A549 (cell line): ENCODE results near the gene SLIT3. TPM values are rescaled to one million over a fixed set of nuclear protein-coding genes. Genes with fewer than 3 reads are reported as not detected.

Experiments used
- ATAC-seq, 2 experiments: fragments of 200-7000 bp in 1 of 2; fragments of >200 bp in 1 of 2; cut with Nextera tagmentation in 1 of 2; cut with Tn5 transposase in 1 of 2; 3 replicates each; pipeline versions ENCODE4 v1.8.0 to v1.9.1; 2018 to 2020; ENCODE audit warnings: mild to moderate bottlenecking in 1 of 2, moderate library complexity in 1 of 2
- CTCF ChIA-PET: fragments of 300-600 bp; sonication (Branson Sonifier 250); formaldehyde crosslinking; extraction: SDS; loops from one replicate; lab custom pipeline; 2021; ENCODE audit warnings: antibody characterized with exemption, inconsistent platforms; lab: Yijun Ruan, JAX
- POLR2A ChIA-PET: fragments of 350-600 bp; formaldehyde crosslinking; extraction: SDS; loops from one replicate; lab custom pipeline; 2021; ENCODE audit warnings: antibody characterized with exemption, inconsistent platforms; lab: Yijun Ruan, JAX
- DNase-seq, 2 experiments: peaks; one replicate each; pipeline versions ENCODE4 v3.0.0 to v3.0.0-alpha.2; 2011 to 2016; ENCODE audit warnings: low read depth in 1 of 2, low spot score in 1 of 2
- FAIRE-seq: peaks from 2 replicates; lab custom pipeline; 2011; peaks lifted over from hg19 to GRCh38; lab: Jason Lieb, UNC
- H3K27ac ChIP-seq, 2 experiments: fragments of >200 bp; sonication (Bioruptor Twin); formaldehyde crosslinking; 3 replicates each; pipeline ENCODE4 v1.5.1; 2016 to 2017
- H3K4me1 ChIP-seq: fragments of >200 bp; sonication (Bioruptor Twin); formaldehyde crosslinking; 3 replicates; pipeline ENCODE4 v1.6.1; 2016
- H3K4me2 ChIP-seq: fragments of >200 bp; sonication (Bioruptor Twin); formaldehyde crosslinking; 3 replicates; pipeline ENCODE4 v1.6.1; 2016
- H3K4me3 ChIP-seq: fragments of >200 bp; sonication (Bioruptor Twin); formaldehyde crosslinking; 3 replicates; pipeline ENCODE4 v1.5.1; 2016
- H3K9me3 ChIP-seq: fragments of >200 bp; sonication (Bioruptor Twin); formaldehyde crosslinking; 3 replicates; pipeline ENCODE4 v1.6.1; 2016
- CBX2 ChIP-seq: fragments of 200-600 bp; sonication (generic); IDR thresholded peaks from 2 replicates; pipeline ENCODE4 v1.6.1; 2016; ENCODE audit warnings: low read depth, mild to moderate bottlenecking, borderline replicate concordance
- CEBPB ChIP-seq, 2 experiments: fragments of >200 bp in 1 of 2; sonication (Bioruptor Twin) in 1 of 2; formaldehyde crosslinking in 1 of 2; IDR thresholded peaks; 2 replicates each; pipeline ENCODE4 v1.6.1; 2012 to 2016
- CHD2 ChIP-seq: fragments of 150-350 bp; IDR thresholded peaks from 2 replicates; pipeline ENCODE4 v1.6.1; 2014; ENCODE audit warnings: low read length; ENCODE audit not compliant: partially characterized antibody
- EHF ChIP-seq: fragments of 250-450 bp; sonication (Bioruptor Pico); IDR thresholded peaks from 2 replicates; pipeline ENCODE4 v1.5.0; 2020; ENCODE audit warnings: mild to moderate bottlenecking
- EHMT2 ChIP-seq: fragments of 200-600 bp; sonication (generic); IDR thresholded peaks from 2 replicates; pipeline ENCODE4 v1.6.1; 2016; ENCODE audit warnings: antibody characterized with exemption, low read depth, mild to moderate bottlenecking, moderate library complexity
- EP300 ChIP-seq, 2 experiments: fragments of >200 bp; sonication (Bioruptor Twin); formaldehyde crosslinking; IDR thresholded peaks; 2 replicates in 1 of 2; 3 replicates in 1 of 2; pipeline ENCODE4 v1.6.1; 2016 to 2017
- FOSB ChIP-seq: fragments of 250-450 bp; sonication (Bioruptor Pico); IDR thresholded peaks from 2 replicates; pipeline ENCODE4 v1.5.0; 2020; ENCODE audit warnings: mild to moderate bottlenecking, moderate library complexity
- FOSL2 ChIP-seq, 2 experiments: fragments of 450-650 bp in 1 of 2; fragments of >200 bp in 1 of 2; sonication (Bioruptor Twin) in 1 of 2; formaldehyde crosslinking; IDR thresholded peaks; 2 replicates each; pipeline versions ENCODE4 v1.5.0 to v1.6.1; 2016 to 2020; ENCODE audit warnings: mild to moderate bottlenecking in 1 of 2, moderate library complexity in 1 of 2
- GATA3 ChIP-seq: IDR thresholded peaks from 2 replicates; pipeline ENCODE4 v1.6.1; 2012; ENCODE audit warnings: borderline replicate concordance
- HDAC2 ChIP-seq: fragments of 200-600 bp; sonication (generic); IDR thresholded peaks from 2 replicates; pipeline ENCODE4 v1.6.1; 2016
- HEYL ChIP-seq: fragments of 250-450 bp; sonication (Bioruptor Pico); IDR thresholded peaks from 2 replicates; pipeline ENCODE4 v1.8.0; 2021; ENCODE audit warnings: mild to moderate bottlenecking, moderate library complexity
- HOXA7 ChIP-seq: fragments of 250-450 bp; sonication (Bioruptor Pico); IDR thresholded peaks from 2 replicates; pipeline ENCODE4 v1.5.0; 2020; ENCODE audit warnings: mild to moderate bottlenecking, moderate library complexity
- HOXB13 ChIP-seq: fragments of 250-450 bp; sonication (Bioruptor Pico); IDR thresholded peaks from 2 replicates; pipeline ENCODE4 v1.5.0; 2020; ENCODE audit warnings: low read depth, mild to moderate bottlenecking, moderate library complexity
- KDM1A ChIP-seq: fragments of 200-600 bp; sonication (generic); IDR thresholded peaks from 2 replicates; pipeline ENCODE4 v1.6.1; 2016; ENCODE audit warnings: low read depth, mild to moderate bottlenecking
- KDM5A ChIP-seq: fragments of 200-600 bp; sonication (generic); IDR thresholded peaks from 2 replicates; pipeline ENCODE4 v1.6.1; 2016; ENCODE audit warnings: antibody characterized with exemption, mild to moderate bottlenecking
- MAFK ChIP-seq: fragments of 450-650 bp; IDR thresholded peaks from 2 replicates; pipeline ENCODE4 v1.6.1; 2014; ENCODE audit not compliant: partially characterized antibody
- MAZ ChIP-seq: fragments of 150-350 bp; IDR thresholded peaks from 2 replicates; pipeline ENCODE4 v1.6.1; 2014; ENCODE audit warnings: antibody characterized with exemption, low read depth, low read length, borderline replicate concordance
- NFE2L2 ChIP-seq: fragments of 150-350 bp; conservative IDR thresholded peaks from 2 replicates; pipeline ENCODE4 v1.6.1; 2014; ENCODE audit warnings: low read length
- PHF8 ChIP-seq: fragments of 200-600 bp; sonication (generic); IDR thresholded peaks from 2 replicates; pipeline ENCODE4 v1.6.1; 2016; ENCODE audit warnings: low read depth, mild to moderate bottlenecking, antibody characterized with exemption, moderate library complexity, borderline replicate concordance
- RNF2 ChIP-seq: fragments of 200-600 bp; sonication (generic); IDR thresholded peaks from 2 replicates; pipeline ENCODE4 v1.6.1; 2016; ENCODE audit warnings: low read depth, mild to moderate bottlenecking, antibody characterized with exemption, moderate library complexity, borderline replicate concordance
- TFCP2L1 ChIP-seq: fragments of 250-450 bp; sonication (Bioruptor Pico); IDR thresholded peaks from 2 replicates; pipeline ENCODE4 v1.5.0; 2021; ENCODE audit warnings: mild to moderate bottlenecking
- TP53 ChIP-seq: fragments of 250-450 bp; sonication (Bioruptor Pico); IDR thresholded peaks from 2 replicates; pipeline ENCODE4 v1.5.0; 2021; ENCODE audit warnings: mild to moderate bottlenecking, moderate library complexity
- ZFP36 ChIP-seq: fragments of 450-650 bp; IDR thresholded peaks from 2 replicates; pipeline ENCODE4 v1.6.1; 2014; ENCODE audit warnings: borderline replicate concordance; ENCODE audit not compliant: partially characterized antibody
- WGBS: methylation state at CpG from one replicate; pipeline ENCODE4 v1.1.6; 2017; ENCODE audit errors: missing lambda C conversion rate; 5-methylcytosine and 5-hydroxymethylcytosine counted together
- polyA plus RNA-seq, 4 experiments: library from polyadenylated mRNA; depleted of rRNA in 3 of 4; stranded (reverse); fragments of >200 nt; fragmentation: RNase III in 1 of 4; extraction: RNeasy Plus Mini Kit Qiagen cat#74134 plus additional on column Dnase treatment in 1 of 4; gene quantifications; 2 replicates in 3 of 4; 3 replicates in 1 of 4; pipeline ENCODE4 v1.2.3, GENCODE V29; 2011 to 2017
- TF ChIP-seq, protein P1 (sequence below): fragments of >200 bp; sonication (Bioruptor Twin); formaldehyde crosslinking; IDR thresholded peaks from 2 replicates; pipeline ENCODE4 v1.6.1; 2016
- TF ChIP-seq, protein P2 (sequence below): fragments of 250-450 bp; sonication (Bioruptor Pico); IDR thresholded peaks from 2 replicates; pipeline ENCODE4 v1.5.0; 2021; ENCODE audit warnings: mild to moderate bottlenecking, moderate library complexity, borderline replicate concordance
- TF ChIP-seq, protein P3 (sequence below): fragments of 450-650 bp; IDR thresholded peaks from 2 replicates; pipeline ENCODE4 v1.6.1; 2014; ENCODE audit warnings: antibody characterized with exemption

Gene SLIT3
- polyA plus RNA-seq, 2 of the 4 experiments (the other 2 are of a cell fraction): 12.7 to 22.9 TPM

DNA sequence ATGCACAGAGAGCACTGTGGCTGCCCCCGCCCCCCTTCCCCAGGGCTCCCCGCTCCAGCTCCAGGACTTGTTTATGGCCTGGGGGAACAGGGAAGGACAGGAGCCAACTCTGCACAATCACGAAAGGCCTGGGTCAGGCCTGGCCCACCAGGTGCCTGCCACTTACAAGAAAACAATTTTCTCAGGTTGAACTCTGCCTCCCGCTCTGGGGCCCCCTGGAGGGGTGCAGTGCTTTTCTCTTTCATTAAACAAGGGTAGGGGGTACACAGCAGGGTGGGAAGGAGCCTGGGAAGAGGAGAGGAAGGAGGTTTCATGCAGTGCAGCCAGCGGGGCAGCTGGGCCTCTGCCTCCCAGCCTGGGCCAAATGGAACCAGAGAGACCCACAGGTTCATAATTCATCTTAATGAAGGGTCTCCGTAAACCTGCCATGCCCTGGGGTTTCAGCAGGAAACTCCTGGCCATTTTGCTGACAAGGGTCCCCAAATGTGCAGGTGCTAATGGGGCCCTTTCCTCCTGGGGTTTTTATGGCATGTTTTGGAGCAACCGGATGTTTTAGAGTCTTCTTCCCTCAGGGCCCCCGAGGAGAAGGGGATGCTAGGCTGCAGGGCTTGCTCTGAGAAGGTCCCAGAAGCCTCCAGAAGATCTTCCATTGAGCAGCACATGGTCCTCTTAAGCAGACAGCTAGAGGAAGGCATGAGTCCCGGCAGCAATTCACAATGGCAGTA lies 219.8 kb downstream of the SLIT3 start:
- no peaks in the 10 kb centered on the region for H3K9me3 ChIP-seq
- CTCF ChIA-PET: interaction anchor here (0.9 kb wide), 1 partner anchor 11 kb away, joined by 3 read pairs; no protein-coding TSS in a partner anchor
- H3K27ac ChIP-seq: peak overlapping the region in 1 of 2 experiments; percentile 28; a peak in 1 of 6 replicates
- ATAC-seq: no peak
- H3K4me1 ChIP-seq: no peaks in the 10 kb centered on the region
- DNase-seq: no peak
- no peak for FAIRE-seq
- H3K4me2 ChIP-seq: no peak overlapping the region
- H3K4me3 ChIP-seq: no peak overlapping the region
- WGBS: 86% methylated on average over 9 of the region's 9 CpGs
- TF ChIP-seq FOSL2 (IDR thresholded peaks at IDR 0.05): no peak
- no peak for TF ChIP-seq FOSL2 (CRISPR knock-in tag; IDR thresholded peaks at IDR 0.05)
- TF ChIP-seq RNF2: no peak
- TF ChIP-seq HDAC2: no peak
- TF ChIP-seq GATA3: no peak
- TF ChIP-seq EP300 (IDR thresholded peaks at IDR 0.05): no peak
- POLR2A ChIA-PET: no interaction called here

- TF ChIP-seq MAZ (no peak), TFCP2L1 (CRISPR knock-in tag) (no peak), EHMT2 (no peak)
- TF ChIP-seq, protein P1, sequence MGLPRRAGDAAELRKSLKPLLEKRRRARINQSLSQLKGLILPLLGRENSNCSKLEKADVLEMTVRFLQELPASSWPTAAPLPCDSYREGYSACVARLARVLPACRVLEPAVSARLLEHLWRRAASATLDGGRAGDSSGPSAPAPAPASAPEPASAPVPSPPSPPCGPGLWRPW: no peak
- TF ChIP-seq, all 56 proteins: peak for 0
Measured at GRCh38 chr5:169080448-169080911, 220.5 kb downstream of the SLIT3 start.

DNA sequence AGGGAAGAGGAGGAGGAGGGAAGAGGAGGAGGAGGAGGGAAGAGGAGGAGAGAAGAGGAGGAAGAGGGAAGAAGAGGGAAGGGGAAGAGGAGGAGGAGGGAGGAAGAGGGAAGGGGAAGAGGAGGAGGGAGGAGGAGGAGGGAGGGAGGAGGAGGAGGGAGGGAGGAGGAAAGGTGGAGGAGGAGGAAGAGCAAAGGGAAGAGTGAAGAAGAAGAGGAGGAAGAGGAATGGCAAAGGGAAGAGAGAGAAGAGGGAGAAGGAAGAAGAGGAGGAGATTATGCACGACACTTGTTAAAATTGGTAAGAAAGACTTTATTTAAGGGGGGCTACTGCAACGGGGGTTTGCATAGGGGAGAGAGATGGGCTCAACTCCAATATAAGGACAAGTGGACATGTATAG lies 221.2 kb downstream of the SLIT3 start:
- 73% methylated on average over 2 of the region's 2 CpGs for WGBS
- Histone ChIP-seq H3K4me1 (no peaks in the 10 kb centered on the region), H3K27ac (no peak overlapping the region), H3K4me3 (no peak overlapping the region), H3K9me3 (no peaks in the 10 kb centered on the region), H3K4me2 (no peak overlapping the region)
- ATAC-seq (no peak), DNase-seq (no peak), FAIRE-seq (no peak)
- TF ChIP-seq, protein P2, sequence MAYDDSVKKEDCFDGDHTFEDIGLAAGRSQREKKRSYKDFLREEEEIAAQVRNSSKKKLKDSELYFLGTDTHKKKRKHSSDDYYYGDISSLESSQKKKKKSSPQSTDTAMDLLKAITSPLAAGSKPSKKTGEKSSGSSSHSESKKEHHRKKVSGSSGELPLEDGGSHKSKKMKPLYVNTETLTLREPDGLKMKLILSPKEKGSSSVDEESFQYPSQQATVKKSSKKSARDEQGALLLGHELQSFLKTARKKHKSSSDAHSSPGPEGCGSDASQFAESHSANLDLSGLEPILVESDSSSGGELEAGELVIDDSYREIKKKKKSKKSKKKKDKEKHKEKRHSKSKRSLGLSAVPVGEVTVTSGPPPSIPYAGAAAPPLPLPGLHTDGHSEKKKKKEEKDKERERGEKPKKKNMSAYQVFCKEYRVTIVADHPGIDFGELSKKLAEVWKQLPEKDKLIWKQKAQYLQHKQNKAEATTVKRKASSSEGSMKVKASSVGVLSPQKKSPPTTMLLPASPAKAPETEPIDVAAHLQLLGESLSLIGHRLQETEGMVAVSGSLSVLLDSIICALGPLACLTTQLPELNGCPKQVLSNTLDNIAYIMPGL (CRISPR knock-in tag): no peak
- TF ChIP-seq HOXB13 (CRISPR knock-in tag) (no peak), PHF8 (no peak), KDM1A (no peak), CHD2 (no peak), TP53 (CRISPR knock-in tag) (no peak), HDAC2 (no peak), ZFP36 (no peak), EHF (no peak), FOSB (no peak), HEYL (CRISPR knock-in tag) (no peak), KDM5A (no peak), MAFK (no peak), TFCP2L1 (CRISPR knock-in tag) (no peak), NFE2L2 (no peak), RNF2 (no peak), HOXA7 (CRISPR knock-in tag) (no peak), CEBPB (IDR thresholded peaks at IDR 0.05) (no peak), CBX2 (no peak)
- TF ChIP-seq, protein P3, sequence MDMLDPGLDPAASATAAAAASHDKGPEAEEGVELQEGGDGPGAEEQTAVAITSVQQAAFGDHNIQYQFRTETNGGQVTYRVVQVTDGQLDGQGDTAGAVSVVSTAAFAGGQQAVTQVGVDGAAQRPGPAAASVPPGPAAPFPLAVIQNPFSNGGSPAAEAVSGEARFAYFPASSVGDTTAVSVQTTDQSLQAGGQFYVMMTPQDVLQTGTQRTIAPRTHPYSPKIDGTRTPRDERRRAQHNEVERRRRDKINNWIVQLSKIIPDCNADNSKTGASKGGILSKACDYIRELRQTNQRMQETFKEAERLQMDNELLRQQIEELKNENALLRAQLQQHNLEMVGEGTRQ: no peak
- POLR2A ChIA-PET: no interaction called here
- CTCF ChIA-PET: no interaction called here

More at GRCh38 chr5:169080448-169080911, 220.5 kb downstream of the SLIT3 start:
- Histone ChIP-seq H3K4me1 (no peaks in the 10 kb centered on the region), H3K4me3 (no peak overlapping the region), H3K4me2 (no peak overlapping the region), H3K9me3 (no peaks in the 10 kb centered on the region), H3K27ac (peak overlapping the region in 1 of 2 experiments; percentile 28; a peak in 1 of 6 replicates)
- DNase-seq: no peak
- no peak for FAIRE-seq
- peak in 1 of 2 experiments; percentile 38; a peak in 2 of 6 replicates for ATAC-seq
- POLR2A ChIA-PET: no interaction called here
- WGBS: 92% methylated on average over 6 of the region's 6 CpGs
- CTCF ChIA-PET: no interaction called here
